Measurements from ENCODE around the gene SLC37A1. TPM values are rescaled to one million over a fixed set of nuclear protein-coding genes. Genes with fewer than 3 reads are reported as not detected.

Gene SLC37A1
- total RNA-seq, 1 experiment from 2014 or later, result 23.5 TPM

GRCh38 chr21:42597487-42598158 is 84.0 kb downstream of the SLC37A1 start:
- intact Hi-C loops (cut with micrococcal nuclease; ENCODE audit: unreplicated experiment), result no loop called here
- Histone ChIP-seq H2AFZ (no peak overlapping the region), H4K20me1 (ENCODE audit: insufficient read depth) (no peaks in the 10 kb centered on the region), H3K36me3 (ENCODE audit: low read depth) (no peaks in the 10 kb centered on the region), H3K27ac (no peak overlapping the region), H3K9me2 (ENCODE audit: insufficient read depth) (no peaks in the 10 kb centered on the region), H3K4me1 (replicated peaks; ENCODE audit: insufficient read depth) (no peaks in the 10 kb centered on the region), H3K4me2 (no peak overlapping the region), H3K9me3 (ENCODE audit: insufficient read depth, low read depth) (no peaks in the 10 kb centered on the region), H3K27me3 (ENCODE audit: insufficient read depth, low read depth) (0 out of 2 replicates have a peak, but pooled peaks cover 2% of the 10 kb centered on the region), H3K79me2 (ENCODE audit: low read depth) (no peaks in the 10 kb centered on the region), H3K4me3 (no peak overlapping the region), H3F3A (ENCODE audit: insufficient read depth, low read depth) (no peaks in the 10 kb centered on the region)
- no peak for DNase-seq
- ChIA-PET POLR2A (ENCODE audit: unreplicated experiment) (interaction anchor here (0.6 kb wide), 1 partner anchor 80 kb away, joined by 4 read pairs; no protein-coding TSS in a partner anchor), CTCF (no interaction called here)
- no TSS peak for BruUV-seq (replicated peaks)
- TF ChIP-seq EZH2 (IDR thresholded peaks at IDR 0.05; ENCODE audit: low read depth) (no peak), CTCF (conservative IDR thresholded peaks at IDR 0.05) (no peak)

GRCh38 chr21:42598159-42598735 is 84.6 kb downstream of the SLC37A1 start:
- no peaks in the 10 kb centered on the region for H4K20me1 ChIP-seq (ENCODE audit: insufficient read depth)
- H3K4me1 ChIP-seq (replicated peaks; ENCODE audit: insufficient read depth), result no peaks in the 10 kb centered on the region
- ChIA-PET CTCF (no interaction called here), POLR2A (ENCODE audit: unreplicated experiment) (interaction anchor here (0.6 kb wide), 1 partner anchor 80 kb away, joined by 4 read pairs; no protein-coding TSS in a partner anchor)
- no peak overlapping the region for H3K27ac ChIP-seq
- H3K4me3 ChIP-seq, result no peak overlapping the region
- no peaks in the 10 kb centered on the region for H3K9me3 ChIP-seq (ENCODE audit: insufficient read depth, low read depth)
- H2AFZ ChIP-seq, result no peak overlapping the region
- H3K9me2 ChIP-seq (ENCODE audit: insufficient read depth), result no peaks in the 10 kb centered on the region
- no peak for DNase-seq
- TF ChIP-seq CTCF (conservative IDR thresholded peaks at IDR 0.05) (no peak), EZH2 (IDR thresholded peaks at IDR 0.05; ENCODE audit: low read depth) (no peak)
- H3K4me2 ChIP-seq, result no peak overlapping the region
- 0 out of 2 replicates have a peak, but pooled peaks cover 2% of the 10 kb centered on the region for H3K27me3 ChIP-seq (ENCODE audit: insufficient read depth, low read depth)
- H3F3A ChIP-seq (ENCODE audit: insufficient read depth, low read depth), result no peaks in the 10 kb centered on the region
- BruUV-seq (replicated peaks), result no TSS peak
- H3K79me2 ChIP-seq (ENCODE audit: low read depth), result no peaks in the 10 kb centered on the region
- intact Hi-C loops (cut with micrococcal nuclease; ENCODE audit: unreplicated experiment), result no loop called here
- no peaks in the 10 kb centered on the region for H3K36me3 ChIP-seq (ENCODE audit: low read depth)

GRCh38 chr21:42599486-42599885 is 85.8 kb downstream of the SLC37A1 start:
- H3K27me3 ChIP-seq (ENCODE audit: insufficient read depth, low read depth), result 0 out of 2 replicates have a peak, but pooled peaks cover 2% of the 10 kb centered on the region
- no peak overlapping the region for H3K27ac ChIP-seq
- no peak overlapping the region for H3K4me3 ChIP-seq
- no peaks in the 10 kb centered on the region for H4K20me1 ChIP-seq (ENCODE audit: insufficient read depth)
- H3K36me3 ChIP-seq (ENCODE audit: low read depth), result no peaks in the 10 kb centered on the region
- POLR2A ChIA-PET (ENCODE audit: unreplicated experiment), result no interaction called here
- TF ChIP-seq CTCF (conservative IDR thresholded peaks at IDR 0.05) (no peak), EZH2 (IDR thresholded peaks at IDR 0.05; ENCODE audit: low read depth) (no peak)
- peaks cover under 1% of the 10 kb centered on the region; the same call in 1 of the 2 replicates for H3K9me3 ChIP-seq (ENCODE audit: insufficient read depth, low read depth)
- CTCF ChIA-PET, result no interaction called here
- DNase-seq, result no peak
- no peaks in the 10 kb centered on the region for H3F3A ChIP-seq (ENCODE audit: insufficient read depth, low read depth)
- BruUV-seq (replicated peaks), result no TSS peak
- H2AFZ ChIP-seq, result no peak overlapping the region
- H3K4me2 ChIP-seq, result no peak overlapping the region
- intact Hi-C loops (cut with micrococcal nuclease; ENCODE audit: unreplicated experiment), result no loop called here
- H3K4me1 ChIP-seq (replicated peaks; ENCODE audit: insufficient read depth), result no peaks in the 10 kb centered on the region
- H3K9me2 ChIP-seq (ENCODE audit: insufficient read depth), result no peaks in the 10 kb centered on the region
- no peaks in the 10 kb centered on the region for H3K79me2 ChIP-seq (ENCODE audit: low read depth)
